Right kidney (tissue), 1 donor: ENCODE measurements around the gene ZBTB7C.

Experiments used
- DNase-seq: peaks from one replicate; pipeline ENCODE4 v3.0.0-alpha.2; 2016

ZBTB7C gene

GRCh38 chr18:48325115-48325665 is 84.0 kb downstream of the ZBTB7C start:
- no peak for DNase-seq

GRCh38 chr18:48324651-48325050 is 84.5 kb downstream of the ZBTB7C start:
- DNase-seq, result no peak

GRCh38 chr18:48323151-48323550 is 86.0 kb downstream of the ZBTB7C start:
- no peak for DNase-seq

DNA sequence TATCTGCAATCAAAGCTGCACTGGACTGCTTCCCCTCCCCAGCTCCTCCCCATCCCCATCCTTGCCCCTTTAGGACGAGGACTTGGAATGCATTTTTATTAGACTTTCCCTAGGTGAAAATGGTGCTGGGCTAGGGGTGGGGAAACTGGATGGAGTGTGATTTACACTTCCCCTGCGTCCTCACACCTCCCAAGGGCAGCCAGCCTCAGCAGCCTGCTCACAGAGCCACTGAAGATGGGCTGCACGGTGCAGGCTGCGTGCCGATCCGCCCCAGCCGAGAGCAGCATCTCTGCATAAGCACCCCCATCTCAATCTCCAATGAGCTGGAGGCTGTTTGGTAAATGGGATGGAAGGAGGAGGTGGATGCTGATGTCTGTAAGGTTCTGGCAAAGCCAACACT is 87.6 kb downstream of the ZBTB7C start:
- DNase-seq, result no peak

- no peak for DNase-seq
Measured at GRCh38 chr18:48321121-48321520, 88.1 kb downstream of the ZBTB7C start.

- no peak for DNase-seq
Measured at GRCh38 chr18:48320639-48320945, 88.6 kb downstream of the ZBTB7C start.

- DNase-seq, result no peak
Measured at GRCh38 chr18:48319801-48320638, 89.2 kb downstream of the ZBTB7C start.

- DNase-seq, result no peak
Measured at GRCh38 chr18:48318436-48318835, 90.7 kb downstream of the ZBTB7C start.

GRCh38 chr18:48317781-48318381 is 91.3 kb downstream of the ZBTB7C start:
- no peak for DNase-seq

DNA sequence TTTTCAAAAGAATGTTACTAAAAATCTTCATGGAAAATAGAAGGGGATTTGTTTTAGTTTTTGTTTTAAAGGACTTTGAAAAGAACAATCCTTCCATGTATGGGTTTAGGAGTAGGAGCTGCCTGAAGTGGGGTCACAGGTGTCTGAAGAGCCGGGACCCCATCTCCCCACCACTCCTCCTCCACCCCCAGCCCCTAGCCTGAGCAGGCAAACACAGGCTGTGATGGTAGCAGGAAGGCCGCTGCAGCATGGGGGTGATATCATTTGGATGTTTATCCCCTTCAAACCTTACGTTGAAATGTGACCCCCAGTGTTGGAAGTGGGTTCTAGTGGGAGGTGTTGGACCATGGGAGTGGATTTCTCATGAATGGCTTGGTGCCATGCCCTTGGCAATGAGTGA is 93.0 kb downstream of the ZBTB7C start:
- no peak for DNase-seq

GRCh38 chr18:48314690-48315089 is 94.5 kb downstream of the ZBTB7C start:
- no peak for DNase-seq

DNA sequence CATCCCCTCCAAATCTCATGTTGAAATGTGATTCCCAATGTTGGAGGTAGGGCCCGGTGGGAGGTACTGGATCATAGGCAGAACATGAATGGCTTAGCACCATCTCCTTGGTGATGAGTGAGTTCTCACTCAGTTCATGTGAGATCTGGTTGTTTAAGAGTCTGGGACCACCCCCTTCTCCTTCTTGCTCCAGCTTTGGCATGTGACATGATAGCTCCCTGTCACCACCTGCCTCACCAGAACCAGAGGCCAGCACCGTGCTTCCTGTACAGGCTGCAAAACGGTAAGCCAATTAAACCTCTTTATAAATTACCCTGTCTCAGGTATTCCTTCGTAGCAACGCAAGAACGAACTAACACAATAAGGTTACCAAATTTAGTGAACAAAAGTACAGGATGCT is 95.4 kb downstream of the ZBTB7C start:
- DNase-seq, result no peak

- DNase-seq, result no peak
Measured at GRCh38 chr18:48312066-48312465, 97.1 kb downstream of the ZBTB7C start.

DNA sequence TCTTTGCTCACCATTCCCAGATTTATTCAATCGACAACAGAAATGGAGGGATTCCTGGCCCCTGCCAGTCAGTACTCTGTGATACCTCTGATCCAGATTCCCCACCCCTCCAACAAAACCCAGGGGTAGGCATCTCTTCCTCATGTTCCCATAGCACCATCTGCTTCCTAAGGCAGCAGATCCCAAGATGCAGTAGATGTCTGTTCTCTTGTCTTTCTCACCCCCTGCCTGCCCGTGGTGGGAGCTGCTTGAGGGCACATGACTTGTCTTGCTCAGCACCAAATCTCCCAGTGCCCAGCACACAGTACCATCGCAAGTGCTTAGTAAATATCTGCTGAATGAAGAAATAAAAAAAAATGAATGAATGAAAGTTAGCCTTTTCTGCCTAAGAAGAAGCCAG is 98.2 kb downstream of the ZBTB7C start:
- DNase-seq, result no peak

DNA sequence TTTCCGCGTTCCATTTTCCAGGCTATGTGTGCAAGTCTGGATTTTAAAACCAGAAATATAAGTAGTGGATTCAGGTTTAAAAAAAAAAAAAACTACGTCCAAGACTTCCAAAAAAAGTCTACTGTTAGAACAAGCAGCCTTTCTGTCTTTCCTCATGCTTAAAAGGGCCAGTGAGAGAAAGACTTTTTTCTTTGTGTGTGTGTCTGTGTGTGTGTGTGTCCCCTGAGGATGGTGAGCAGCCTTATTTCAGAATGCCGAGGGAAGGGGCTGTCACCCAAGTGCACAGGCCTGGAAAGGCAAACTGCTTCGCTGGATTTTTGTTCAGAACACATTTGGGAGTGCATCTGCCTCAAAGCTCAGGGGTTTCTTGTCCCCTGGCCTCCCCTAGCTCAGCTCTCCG is 98.8 kb downstream of the ZBTB7C start:
- no peak for DNase-seq

DNA sequence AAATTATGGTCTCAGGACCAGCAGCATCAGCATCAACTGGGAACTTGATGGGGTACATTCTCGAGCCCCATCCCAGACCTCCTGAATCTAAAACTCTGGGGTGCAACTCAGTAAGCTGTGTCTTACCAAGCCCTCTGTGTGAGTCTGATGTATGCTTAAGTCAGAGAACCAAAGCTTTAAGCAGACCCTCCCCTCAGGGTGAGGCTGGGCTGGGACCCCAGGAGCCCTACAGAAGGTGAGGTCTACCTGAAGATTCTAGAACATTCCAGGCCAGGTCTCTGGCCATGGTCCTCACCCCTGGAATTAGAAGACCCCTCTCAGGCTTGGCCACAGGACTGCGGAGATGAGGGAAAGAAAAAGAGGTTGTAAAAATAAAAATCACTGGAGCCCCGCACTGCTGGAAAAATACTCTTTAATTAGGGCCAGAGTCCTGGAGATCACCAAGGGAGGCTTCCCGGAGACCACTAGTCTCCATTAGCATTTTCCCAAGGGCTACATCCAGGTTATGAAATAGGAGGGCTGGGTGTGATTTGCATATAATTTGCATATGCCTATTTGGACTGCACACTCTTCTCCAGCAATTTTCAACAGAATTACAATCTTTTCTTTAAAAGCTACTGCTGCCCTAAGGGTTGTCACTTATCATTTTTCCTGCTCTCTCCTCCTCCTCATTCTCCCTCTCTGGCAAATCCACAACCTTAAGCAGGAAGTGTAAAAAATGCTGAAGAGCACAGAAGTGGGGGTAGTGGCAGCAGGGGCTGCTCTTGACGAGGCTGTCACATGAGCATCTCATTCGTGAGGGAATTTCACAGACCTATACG is 100.2 kb downstream of the ZBTB7C start:
- no peak for DNase-seq

DNA sequence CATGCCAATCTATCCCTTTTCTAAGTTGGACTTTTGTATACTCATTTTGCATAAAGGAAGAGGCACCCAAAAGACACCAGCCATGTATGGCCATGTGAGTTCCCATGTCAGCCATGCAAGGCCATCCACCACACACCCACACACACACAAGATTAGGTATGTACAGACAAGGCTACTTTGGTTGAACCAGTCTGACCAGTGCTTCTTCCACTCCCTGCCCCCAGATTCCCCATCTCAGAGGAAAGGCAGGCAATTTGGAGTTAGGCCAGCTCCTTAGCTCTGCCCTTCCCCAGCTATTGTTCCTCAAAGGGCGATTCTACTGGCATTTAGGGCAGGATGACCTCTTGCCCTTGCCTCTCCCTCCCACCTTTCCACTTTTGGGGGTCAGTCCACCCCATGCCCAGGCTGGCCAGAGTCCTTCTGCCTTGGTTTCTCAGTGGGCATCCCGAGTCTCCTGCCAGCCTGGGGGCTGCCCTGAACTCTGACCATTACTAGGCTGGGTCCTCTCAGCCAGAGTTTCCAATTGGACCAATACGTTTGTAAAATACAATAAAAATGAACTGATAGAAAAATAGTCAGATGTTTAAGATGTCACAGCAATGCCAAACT is 101.1 kb downstream of the ZBTB7C start:
- DNase-seq, result no peak

- no peak for DNase-seq
Measured at GRCh38 chr18:48306838-48307237, 102.3 kb downstream of the ZBTB7C start.

- DNase-seq, result no peak
Measured at GRCh38 chr18:48304906-48305693, 104.1 kb downstream of the ZBTB7C start.

DNA sequence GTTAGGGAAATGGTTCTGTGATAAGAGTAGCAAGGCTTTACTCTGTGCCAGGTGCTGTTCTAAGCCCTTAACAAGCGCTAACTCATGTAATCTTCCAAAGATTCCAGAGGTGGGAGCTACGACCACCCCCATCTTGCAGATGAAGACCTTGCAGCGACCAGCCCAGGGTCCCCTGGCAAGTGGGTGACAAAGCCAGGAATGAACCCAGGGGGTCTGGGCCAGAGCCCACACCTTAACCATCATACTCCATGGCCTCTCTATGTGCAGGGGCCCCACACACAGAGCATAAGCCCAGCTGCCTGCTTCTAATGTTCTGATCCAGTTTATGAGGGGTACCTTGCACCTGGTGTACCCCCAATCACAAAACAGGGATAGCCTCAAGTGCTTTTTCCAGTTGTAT is 105.3 kb downstream of the ZBTB7C start:
- no peak for DNase-seq

GRCh38 chr18:48302736-48303135 is 106.4 kb downstream of the ZBTB7C start:
- no peak for DNase-seq

GRCh38 chr18:48300463-48300961 is 108.7 kb downstream of the ZBTB7C start:
- no peak for DNase-seq
